Coronary artery (tissue), 2 donors: ENCODE measurements around the gene SIGLEC1.
A peak's percentile ranks its signal among the peaks of the same experiment; 100 is the strongest.

Experiments used
- DNase-seq: peaks from one replicate; pipeline ENCODE4 v3.0.0-alpha.2; 2017; ENCODE audit warnings: low spot score
- H3K27ac ChIP-seq, 2 donors: fragments of 200-600 bp; sonication (generic); one replicate each; pipeline ENCODE4 v1.5.1; 2016 to 2019
- H3K4me3 ChIP-seq: fragments of 200-600 bp; sonication (generic); 2 replicates; pipeline ENCODE4 v1.5.1; 2016; ENCODE audit warnings: mild to moderate bottlenecking, moderate library complexity
- TF ChIP-seq, protein P1 (sequence below): fragments of 200-600 bp; sonication (generic); IDR thresholded peaks from one replicate; pipeline ENCODE4 v1.5.1; 2019; ENCODE audit warnings: antibody characterized with exemption

SIGLEC1 gene

DNA sequence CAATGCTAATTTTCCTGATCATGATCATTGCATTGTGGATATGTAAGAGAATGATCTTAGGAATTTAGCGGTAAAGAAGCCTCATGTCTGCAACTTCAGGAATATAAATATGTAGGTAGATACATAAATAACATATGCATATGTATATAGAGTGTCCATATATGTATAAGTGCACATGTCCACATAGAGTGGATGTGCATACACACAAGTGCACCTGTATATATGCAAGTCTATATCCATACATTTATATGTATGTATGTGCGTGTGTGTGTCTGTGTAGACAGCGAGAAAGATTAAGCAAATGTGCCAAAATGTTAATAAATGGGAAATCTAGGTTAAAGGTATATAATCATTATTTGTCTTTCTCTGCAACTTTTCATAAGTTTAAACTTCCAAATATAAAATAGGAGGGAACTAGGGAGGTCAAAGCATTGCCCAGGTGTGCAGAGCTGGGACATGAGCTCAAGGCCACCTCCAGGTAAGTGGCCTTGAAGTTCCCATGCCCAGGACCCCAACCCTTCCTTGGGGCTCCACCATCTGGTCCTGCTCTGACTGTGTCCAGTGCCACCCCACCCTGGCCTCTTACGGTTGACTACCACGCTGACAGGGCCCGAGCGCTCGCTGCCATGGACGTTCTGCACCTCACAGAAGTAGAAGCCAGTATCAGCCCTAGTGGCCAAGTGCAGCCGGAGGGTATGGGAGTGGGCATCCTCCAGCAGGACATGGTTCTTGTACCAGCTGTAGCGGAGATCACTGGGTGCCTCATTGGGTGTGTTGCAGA is 9.6 kb downstream of the SIGLEC1 start:
- TF ChIP-seq, protein P1, sequence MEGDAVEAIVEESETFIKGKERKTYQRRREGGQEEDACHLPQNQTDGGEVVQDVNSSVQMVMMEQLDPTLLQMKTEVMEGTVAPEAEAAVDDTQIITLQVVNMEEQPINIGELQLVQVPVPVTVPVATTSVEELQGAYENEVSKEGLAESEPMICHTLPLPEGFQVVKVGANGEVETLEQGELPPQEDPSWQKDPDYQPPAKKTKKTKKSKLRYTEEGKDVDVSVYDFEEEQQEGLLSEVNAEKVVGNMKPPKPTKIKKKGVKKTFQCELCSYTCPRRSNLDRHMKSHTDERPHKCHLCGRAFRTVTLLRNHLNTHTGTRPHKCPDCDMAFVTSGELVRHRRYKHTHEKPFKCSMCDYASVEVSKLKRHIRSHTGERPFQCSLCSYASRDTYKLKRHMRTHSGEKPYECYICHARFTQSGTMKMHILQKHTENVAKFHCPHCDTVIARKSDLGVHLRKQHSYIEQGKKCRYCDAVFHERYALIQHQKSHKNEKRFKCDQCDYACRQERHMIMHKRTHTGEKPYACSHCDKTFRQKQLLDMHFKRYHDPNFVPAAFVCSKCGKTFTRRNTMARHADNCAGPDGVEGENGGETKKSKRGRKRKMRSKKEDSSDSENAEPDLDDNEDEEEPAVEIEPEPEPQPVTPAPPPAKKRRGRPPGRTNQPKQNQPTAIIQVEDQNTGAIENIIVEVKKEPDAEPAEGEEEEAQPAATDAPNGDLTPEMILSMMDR: no peak
- DNase-seq: no peak
- no peak overlapping the region for H3K4me3 ChIP-seq
- H3K27ac ChIP-seq: no peak overlapping the region

DNA sequence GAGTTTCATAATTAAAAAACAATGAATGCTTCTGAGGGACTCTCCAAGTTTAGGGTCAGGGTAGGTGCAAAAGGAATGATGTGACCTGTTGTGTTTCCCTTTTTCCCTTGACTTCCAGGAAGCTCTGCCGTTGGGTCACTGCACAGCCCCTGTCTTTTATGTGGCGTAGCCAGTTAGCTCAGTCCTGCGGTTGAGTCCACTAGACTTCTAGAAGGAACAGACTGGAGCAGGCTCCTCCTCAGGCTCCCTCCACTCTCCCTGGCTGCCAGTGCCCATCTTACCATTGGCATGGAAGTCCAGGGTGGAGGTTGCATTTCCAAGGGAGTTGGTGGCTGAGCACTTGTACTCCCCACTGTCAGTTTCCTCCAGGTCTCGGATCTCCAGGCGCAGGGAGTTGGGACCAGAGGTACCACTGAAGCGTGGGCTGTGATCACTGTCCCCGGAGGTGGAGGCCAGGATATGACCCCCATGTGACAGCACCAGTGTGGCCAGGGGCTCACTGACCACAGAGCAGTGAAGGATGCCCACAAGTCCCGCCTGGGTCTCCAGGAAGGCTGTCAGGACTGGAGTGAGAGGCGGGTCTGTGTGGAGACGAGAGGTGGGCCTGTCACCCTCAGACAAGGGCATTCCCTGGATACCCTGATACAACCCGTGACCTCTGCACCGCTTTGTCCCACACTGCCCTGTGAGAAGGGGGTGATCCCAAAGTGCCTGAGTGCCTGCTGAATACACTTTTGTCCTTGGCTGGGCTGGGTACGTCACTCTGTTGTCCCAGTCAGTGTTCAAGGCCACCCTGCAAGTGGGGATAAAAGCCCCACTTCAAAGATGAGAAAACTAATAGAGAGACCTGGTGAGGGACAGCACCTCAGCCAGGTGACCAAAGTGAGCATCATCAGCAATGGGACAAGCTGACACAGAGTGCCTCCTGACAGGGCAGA is 11.1 kb downstream of the SIGLEC1 start:
- Histone ChIP-seq H3K27ac (no peak overlapping the region), H3K4me3 (no peak overlapping the region)
- peak; percentile 64 for DNase-seq
- TF ChIP-seq, protein P1: no peak

DNA sequence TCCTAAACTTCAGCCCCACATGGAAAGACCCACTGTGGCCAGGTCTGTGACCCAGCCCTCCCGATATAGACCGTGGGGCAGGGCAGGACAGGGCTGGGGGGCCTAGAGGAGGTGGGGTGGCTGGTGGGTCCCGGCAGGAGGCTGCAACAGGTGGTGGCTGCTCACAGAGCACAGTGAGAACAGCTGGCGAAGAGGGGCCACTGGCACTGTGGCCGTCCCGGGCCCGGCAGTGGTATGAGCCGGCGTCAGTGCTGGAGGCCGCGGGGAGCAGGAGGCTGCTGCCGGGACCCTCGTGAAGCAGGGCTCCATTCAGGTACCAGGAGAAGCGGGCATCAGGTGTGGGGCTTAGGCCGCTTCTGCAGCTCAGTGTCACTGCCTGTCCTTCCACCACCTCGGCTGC is 13.4 kb downstream of the SIGLEC1 start:
- Histone ChIP-seq H3K27ac (no peak overlapping the region), H3K4me3 (no peak overlapping the region)
- TF ChIP-seq, protein P1: no peak
- no peak for DNase-seq

DNA sequence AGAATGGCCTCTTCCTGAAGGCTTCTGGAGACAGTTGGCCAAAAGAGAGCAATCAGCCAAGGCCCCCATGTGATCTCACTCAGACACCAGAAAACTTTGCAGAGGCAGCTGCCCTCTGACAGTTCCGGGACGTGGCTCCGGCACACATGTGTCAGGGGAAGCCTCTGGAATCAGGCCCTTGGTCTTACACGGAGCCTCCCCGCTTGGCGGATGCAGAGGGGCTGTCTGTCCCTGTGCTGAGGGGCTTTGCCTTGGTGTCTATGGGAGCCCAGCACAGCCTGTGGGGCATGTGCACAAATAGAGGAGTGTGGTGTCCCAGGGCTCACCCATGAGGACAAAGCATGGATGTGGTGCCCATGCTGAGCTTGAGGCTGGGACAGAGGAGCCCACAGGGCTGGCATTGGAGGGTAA is 13.8 kb downstream of the SIGLEC1 start:
- TF ChIP-seq, protein P1: no peak
- H3K4me3 ChIP-seq: no peak overlapping the region
- no peak for DNase-seq
- no peak overlapping the region for H3K27ac ChIP-seq

DNA sequence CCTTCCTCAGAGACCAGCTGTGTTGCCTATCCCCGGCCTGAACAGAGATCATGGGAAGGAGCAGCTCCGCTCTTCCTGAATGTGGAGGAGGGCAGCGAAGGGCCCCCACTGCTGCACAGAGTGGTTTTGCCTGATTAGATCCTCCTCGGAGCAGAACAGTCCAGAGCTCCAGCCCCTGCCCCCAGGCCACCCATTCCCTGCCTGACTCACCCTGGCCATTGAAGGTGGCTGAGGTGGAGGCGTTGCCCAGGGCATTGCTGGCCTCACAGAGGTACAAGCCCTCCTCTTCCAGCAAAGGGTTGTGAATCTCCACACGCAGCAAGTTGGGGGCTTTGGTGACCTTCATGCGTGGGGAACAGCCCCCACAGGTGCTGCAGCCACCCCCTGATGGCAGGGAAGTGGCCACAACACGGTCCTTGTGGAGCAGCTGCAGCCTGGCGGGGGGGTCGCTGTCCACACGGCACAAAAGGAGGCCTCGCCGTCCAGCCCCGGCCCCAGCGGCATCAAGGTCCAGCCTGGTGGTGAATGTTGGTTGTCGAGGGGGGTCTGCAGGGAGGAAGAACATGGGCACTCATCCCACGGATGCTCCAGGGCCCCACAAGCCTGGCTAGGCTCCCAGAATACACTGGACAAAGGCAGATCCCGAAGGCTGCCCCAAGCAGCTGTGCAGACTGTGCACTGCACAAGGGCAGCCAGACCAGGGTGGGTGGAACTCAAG is 14.7 kb downstream of the SIGLEC1 start:
- peak; percentile 52 for DNase-seq
- Histone ChIP-seq H3K27ac (no peak overlapping the region), H3K4me3 (no peak overlapping the region)
- TF ChIP-seq, protein P1: no peak

DNA sequence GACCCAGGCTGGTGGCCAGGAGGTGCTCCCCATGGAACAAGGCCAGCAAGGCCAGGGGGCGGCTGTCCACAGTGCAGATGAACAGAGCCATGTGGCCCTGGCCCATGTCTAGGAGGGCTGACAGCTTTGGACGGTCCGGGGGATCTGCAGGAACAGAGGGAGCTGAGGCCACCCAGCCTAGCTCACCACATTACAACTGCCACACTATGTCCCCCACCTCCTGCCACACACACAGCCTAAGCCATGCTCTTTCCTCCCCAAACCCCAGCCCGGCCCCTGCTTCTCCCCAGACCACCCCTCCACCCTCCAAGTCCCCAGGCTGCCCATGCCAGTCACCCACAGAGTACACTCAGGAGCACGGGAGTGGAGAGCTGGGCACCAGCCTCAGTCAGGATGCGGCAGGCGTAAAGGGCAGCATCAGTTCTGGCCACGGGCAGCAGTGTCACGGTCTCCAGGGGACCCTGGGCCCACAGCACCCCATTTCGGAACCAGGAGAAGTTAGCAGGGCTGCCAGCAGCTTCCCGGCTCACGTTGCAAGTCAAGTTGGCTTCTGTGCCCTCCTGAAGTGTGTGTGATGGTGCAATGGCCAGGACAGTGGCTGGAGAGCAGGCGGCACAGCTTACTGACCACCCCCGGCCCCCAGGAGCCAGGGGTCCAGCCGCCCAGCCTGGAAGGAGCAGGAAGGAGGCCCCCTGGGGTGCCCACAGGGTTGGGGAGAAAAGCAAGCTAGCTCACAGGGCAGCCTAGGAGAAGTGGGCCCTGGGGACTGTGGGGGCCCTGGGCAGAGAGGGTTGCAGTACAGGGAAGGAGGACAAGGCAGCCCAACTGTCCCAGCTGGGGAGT is 15.4 kb downstream of the SIGLEC1 start:
- TF ChIP-seq, protein P1: no peak
- Histone ChIP-seq H3K4me3 (no peak overlapping the region), H3K27ac (no peak overlapping the region)
- DNase-seq: no peak
